Smooth muscle cell (in vitro differentiated cells): ENCODE measurements around the gene FCF1. TPM values are rescaled to one million over a fixed set of nuclear protein-coding genes. Genes with fewer than 3 reads are reported as not detected.

Experiments used
- DNase-seq: peaks from one replicate; lab custom pipeline; 2025; ENCODE audit not compliant: unreplicated experiment; lab: John Stamatoyannopoulos, UW
- H2AFZ ChIP-seq: fragments of 200-600 bp; sonication (generic); 2 replicates; pipeline ENCODE4 v1.6.0; 2016; ENCODE audit warnings: antibody characterized with exemption, low read depth, mild to moderate bottlenecking
- H3F3A ChIP-seq: fragments of 200-600 bp; sonication (generic); 2 replicates; pipeline ENCODE4 v1.6.0; 2017; ENCODE audit warnings: antibody characterized with exemption, low read depth
- H3K27ac ChIP-seq: fragments of 200-600 bp; sonication (generic); 2 replicates; pipeline ENCODE4 v1.5.1; 2016; ENCODE audit warnings: low read depth, mild to moderate bottlenecking
- H3K27me3 ChIP-seq: fragments of 200-600 bp; sonication (generic); 2 replicates; pipeline ENCODE4 v1.6.1; 2016; ENCODE audit warnings: low read depth, mild to moderate bottlenecking
- H3K36me3 ChIP-seq: fragments of 200-600 bp; sonication (generic); 2 replicates; pipeline ENCODE4 v1.5.1; 2016; ENCODE audit warnings: low read depth
- H3K4me1 ChIP-seq: fragments of 200-600 bp; sonication (generic); 2 replicates; pipeline ENCODE4 v1.5.1; 2016; ENCODE audit warnings: low read depth
- H3K4me2 ChIP-seq: fragments of 200-600 bp; sonication (generic); 2 replicates; pipeline ENCODE4 v1.6.0; 2016; ENCODE audit warnings: mild to moderate bottlenecking
- H3K4me3 ChIP-seq: fragments of 200-600 bp; sonication (generic); 2 replicates; pipeline ENCODE4 v1.5.1; 2016; ENCODE audit warnings: mild to moderate bottlenecking
- H3K79me2 ChIP-seq: fragments of 200-600 bp; sonication (generic); 2 replicates; pipeline ENCODE4 v1.6.0; 2016; ENCODE audit warnings: low read depth, mild to moderate bottlenecking
- H3K9ac ChIP-seq: fragments of 200-600 bp; sonication (generic); 2 replicates; pipeline ENCODE4 v1.6.0; 2016; ENCODE audit warnings: low read depth
- H3K9me3 ChIP-seq: fragments of 200-600 bp; sonication (generic); replicated peaks from 2 replicates; pipeline ENCODE4 v1.5.1; 2016; ENCODE audit warnings: low read depth
- H4K20me1 ChIP-seq: fragments of 200-600 bp; sonication (generic); 2 replicates; pipeline ENCODE4 v1.6.0; 2016; ENCODE audit warnings: low read depth
- WGBS: methylation state at CpG from one replicate; pipeline ENCODE4 v1.1.7; 2016; ENCODE audit warnings: low lambda C conversion rate; 5-methylcytosine and 5-hydroxymethylcytosine counted together
- polyA plus RNA-seq: library from polyadenylated mRNA; unstranded; fragments of >200 nt; fragmentation: Nextera tagmentation; extraction: Ambion mirVana; gene quantifications from 2 replicates; pipeline ENCODE4 v1.2.1, GENCODE V29; 2016
- total RNA-seq: library from RNA; depleted of rRNA; stranded (reverse); fragments of >200 nt; gene quantifications from 2 replicates; pipeline ENCODE4 v1.2.3, GENCODE V29; 2014
- TF ChIP-seq, protein P1 (sequence below): fragments of 200-600 bp; sonication (generic); IDR thresholded peaks from 2 replicates; pipeline ENCODE4 v1.5.1; 2017; ENCODE audit warnings: borderline replicate concordance, mild to moderate bottlenecking, antibody characterized with exemption; ENCODE audit not compliant: insufficient read depth, poor library complexity, severe bottlenecking

The FCF1 gene
- total and polyA plus RNA-seq, 2 experiments from 2014 or later, result 14.6 to 36.2 TPM

- H3K4me2 ChIP-seq, result no peak overlapping the region
- peaks cover 21% of the 10 kb centered on the region for H3K36me3 ChIP-seq
- no peak overlapping the region for H3K27ac ChIP-seq
- DNase-seq, result no peak
- no peaks in the 10 kb centered on the region for H3K4me1 ChIP-seq
- TF ChIP-seq, protein P1, sequence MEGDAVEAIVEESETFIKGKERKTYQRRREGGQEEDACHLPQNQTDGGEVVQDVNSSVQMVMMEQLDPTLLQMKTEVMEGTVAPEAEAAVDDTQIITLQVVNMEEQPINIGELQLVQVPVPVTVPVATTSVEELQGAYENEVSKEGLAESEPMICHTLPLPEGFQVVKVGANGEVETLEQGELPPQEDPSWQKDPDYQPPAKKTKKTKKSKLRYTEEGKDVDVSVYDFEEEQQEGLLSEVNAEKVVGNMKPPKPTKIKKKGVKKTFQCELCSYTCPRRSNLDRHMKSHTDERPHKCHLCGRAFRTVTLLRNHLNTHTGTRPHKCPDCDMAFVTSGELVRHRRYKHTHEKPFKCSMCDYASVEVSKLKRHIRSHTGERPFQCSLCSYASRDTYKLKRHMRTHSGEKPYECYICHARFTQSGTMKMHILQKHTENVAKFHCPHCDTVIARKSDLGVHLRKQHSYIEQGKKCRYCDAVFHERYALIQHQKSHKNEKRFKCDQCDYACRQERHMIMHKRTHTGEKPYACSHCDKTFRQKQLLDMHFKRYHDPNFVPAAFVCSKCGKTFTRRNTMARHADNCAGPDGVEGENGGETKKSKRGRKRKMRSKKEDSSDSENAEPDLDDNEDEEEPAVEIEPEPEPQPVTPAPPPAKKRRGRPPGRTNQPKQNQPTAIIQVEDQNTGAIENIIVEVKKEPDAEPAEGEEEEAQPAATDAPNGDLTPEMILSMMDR, result no peak
- H2AFZ ChIP-seq, result no peak overlapping the region
- no peaks in the 10 kb centered on the region for H3K79me2 ChIP-seq
- no peak overlapping the region for H3K4me3 ChIP-seq
- H3K9me3 ChIP-seq, result no peaks in the 10 kb centered on the region
- H3K9ac ChIP-seq, result no peak overlapping the region
- H3K27me3 ChIP-seq, result no peaks in the 10 kb centered on the region
- WGBS, result 96% methylated on average over 4 of the region's 4 CpGs
- H3F3A ChIP-seq, result peaks cover 3% of the 10 kb centered on the region
- H4K20me1 ChIP-seq, result no peaks in the 10 kb centered on the region
These were observed 41.2 kb upstream of the FCF1 start for GRCh38 chr14:74671789-74672188.

- no peak overlapping the region for H3K9ac ChIP-seq
- no peak overlapping the region for H3K27ac ChIP-seq
- H3K36me3 ChIP-seq, result peaks cover 21% of the 10 kb centered on the region
- no peaks in the 10 kb centered on the region for H3K27me3 ChIP-seq
- no peak overlapping the region for H2AFZ ChIP-seq
- H4K20me1 ChIP-seq, result no peaks in the 10 kb centered on the region
- no peak overlapping the region for H3K4me3 ChIP-seq
- DNase-seq, result no peak
- H3K4me2 ChIP-seq, result no peak overlapping the region
- TF ChIP-seq, protein P1, result no peak
- H3K9me3 ChIP-seq, result no peaks in the 10 kb centered on the region
- H3F3A ChIP-seq, result peaks cover 3% of the 10 kb centered on the region
- no peaks in the 10 kb centered on the region for H3K4me1 ChIP-seq
- WGBS, result 91% methylated on average over 4 of the region's 4 CpGs
- no peaks in the 10 kb centered on the region for H3K79me2 ChIP-seq
These were observed 39.2 kb upstream of the FCF1 start for GRCh38 chr14:74673768-74674167.

DNA sequence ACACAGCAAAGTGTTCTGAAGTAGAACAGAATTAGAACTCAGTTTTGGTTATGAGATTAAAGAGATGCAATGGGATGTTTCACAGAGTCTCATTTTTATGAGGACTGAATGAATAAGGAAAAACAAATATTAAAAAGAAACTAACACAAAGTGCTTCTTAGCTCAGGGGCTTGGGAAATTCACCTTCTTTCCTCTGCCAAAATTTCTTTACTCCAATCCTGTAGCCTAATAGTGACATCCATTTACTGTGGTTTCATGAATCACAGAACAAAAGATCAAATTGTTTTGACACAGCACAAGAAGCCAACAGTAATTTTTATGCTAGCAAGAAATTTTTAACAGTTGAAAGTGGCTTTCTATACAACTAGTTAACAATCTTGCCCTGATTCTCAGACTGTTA is 37.7 kb upstream of the FCF1 start:
- TF ChIP-seq, protein P1, result no peak
- Histone ChIP-seq H3K27ac (no peak overlapping the region), H3F3A (peaks cover 3% of the 10 kb centered on the region), H3K9me3 (no peaks in the 10 kb centered on the region), H2AFZ (no peak overlapping the region), H3K4me2 (no peak overlapping the region), H3K36me3 (peaks cover 21% of the 10 kb centered on the region), H3K9ac (no peak overlapping the region), H4K20me1 (no peaks in the 10 kb centered on the region), H3K4me1 (no peaks in the 10 kb centered on the region), H3K27me3 (no peaks in the 10 kb centered on the region), H3K79me2 (no peaks in the 10 kb centered on the region), H3K4me3 (no peak overlapping the region)
- no peak for DNase-seq

GRCh38 chr14:74682169-74682952 is 30.6 kb upstream of the FCF1 start:
- Histone ChIP-seq H3F3A (no peaks in the 10 kb centered on the region), H3K9ac (no peak overlapping the region), H3K79me2 (no peaks in the 10 kb centered on the region), H3K27me3 (no peaks in the 10 kb centered on the region), H3K9me3 (no peaks in the 10 kb centered on the region), H3K36me3 (no peaks in the 10 kb centered on the region), H3K4me2 (no peak overlapping the region), H3K4me1 (no peaks in the 10 kb centered on the region), H3K27ac (no peak overlapping the region), H2AFZ (no peak overlapping the region), H4K20me1 (peaks cover 8% of the 10 kb centered on the region), H3K4me3 (no peak overlapping the region)
- no peak for DNase-seq
- 94% methylated on average over 10 of the region's 10 CpGs for WGBS
- TF ChIP-seq, protein P1, result no peak
